AG04449 (cell line): ENCODE results near the gene TTYH2.

Experiments used
- CTCF ChIA-PET: fragments of 350-600 bp; formaldehyde crosslinking; extraction: SDS; loops from one replicate; lab custom pipeline; 2021; ENCODE audit warnings: antibody characterized with exemption; lab: Yijun Ruan, JAX
- POLR2A ChIA-PET: fragments of 400-600, 350-600 bp; formaldehyde crosslinking; extraction: SDS; loops from one replicate; lab custom pipeline; 2020; ENCODE audit warnings: antibody characterized with exemption, inconsistent platforms; lab: Yijun Ruan, JAX
- DNase-seq: peaks from one replicate; pipeline ENCODE4 v3.0.0-alpha.2; 2010; ENCODE audit warnings: low read depth, low spot score
- H3K4me3 ChIP-seq: 2 replicates; pipeline ENCODE4 v1.5.1; 2011; ENCODE audit warnings: low read depth, mild to moderate bottlenecking, control low read depth, low read length
- TF ChIP-seq, protein P1 (sequence below): IDR thresholded peaks from one replicate; pipeline ENCODE4 v1.5.1; 2011; ENCODE audit warnings: mild to moderate bottlenecking, moderate library complexity, low read length, control low read depth, inconsistent platforms; ENCODE audit not compliant: insufficient read depth; ENCODE audit errors: missing control alignments

Gene TTYH2

GRCh38 chr17:74203439-74204240 is 9.7 kb upstream of the TTYH2 start, which contains the start of gene RPL38:
Gene RPL38 (plus strand): TSS chr17:74203678. CDS start chr17:74203956, 278 bp downstream.
- CTCF ChIA-PET, result interaction anchor here (0.7 to 8.7 kb wide), 14 partner anchors 10 to 774 kb away, joined by 3 to 138 read pairs (median 3); partner anchors contain the start of gene TTYH2
- POLR2A ChIA-PET, result interaction anchor here (0.6 to 2.6 kb wide), 5 partner anchors 8 to 972 kb away, joined by 3 to 16 read pairs (median 3); partner anchors contain the start of gene TTYH2
- TF ChIP-seq, protein P1, sequence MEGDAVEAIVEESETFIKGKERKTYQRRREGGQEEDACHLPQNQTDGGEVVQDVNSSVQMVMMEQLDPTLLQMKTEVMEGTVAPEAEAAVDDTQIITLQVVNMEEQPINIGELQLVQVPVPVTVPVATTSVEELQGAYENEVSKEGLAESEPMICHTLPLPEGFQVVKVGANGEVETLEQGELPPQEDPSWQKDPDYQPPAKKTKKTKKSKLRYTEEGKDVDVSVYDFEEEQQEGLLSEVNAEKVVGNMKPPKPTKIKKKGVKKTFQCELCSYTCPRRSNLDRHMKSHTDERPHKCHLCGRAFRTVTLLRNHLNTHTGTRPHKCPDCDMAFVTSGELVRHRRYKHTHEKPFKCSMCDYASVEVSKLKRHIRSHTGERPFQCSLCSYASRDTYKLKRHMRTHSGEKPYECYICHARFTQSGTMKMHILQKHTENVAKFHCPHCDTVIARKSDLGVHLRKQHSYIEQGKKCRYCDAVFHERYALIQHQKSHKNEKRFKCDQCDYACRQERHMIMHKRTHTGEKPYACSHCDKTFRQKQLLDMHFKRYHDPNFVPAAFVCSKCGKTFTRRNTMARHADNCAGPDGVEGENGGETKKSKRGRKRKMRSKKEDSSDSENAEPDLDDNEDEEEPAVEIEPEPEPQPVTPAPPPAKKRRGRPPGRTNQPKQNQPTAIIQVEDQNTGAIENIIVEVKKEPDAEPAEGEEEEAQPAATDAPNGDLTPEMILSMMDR, result peak; percentile 99
- H3K4me3 ChIP-seq, result peak within 1 kb of the TSS; percentile 97
- peak; percentile 85 for DNase-seq

GRCh38 chr17:74204474-74204873 is 8.9 kb upstream of the TTYH2 start:
- CTCF ChIA-PET, result interaction anchor here (0.7 to 8.7 kb wide), 5 partner anchors 9 to 249 kb away, joined by 3 to 138 read pairs (median 4); partner anchors contain the start of gene TTYH2
- DNase-seq, result no peak
- POLR2A ChIA-PET, result interaction anchor here (2.6 kb wide), 1 partner anchor 9 kb away, joined by 16 read pairs; the partner anchor contains the start of gene TTYH2
- peak overlapping the region; percentile 97 for H3K4me3 ChIP-seq
- TF ChIP-seq, protein P1, result no peak

DNA sequence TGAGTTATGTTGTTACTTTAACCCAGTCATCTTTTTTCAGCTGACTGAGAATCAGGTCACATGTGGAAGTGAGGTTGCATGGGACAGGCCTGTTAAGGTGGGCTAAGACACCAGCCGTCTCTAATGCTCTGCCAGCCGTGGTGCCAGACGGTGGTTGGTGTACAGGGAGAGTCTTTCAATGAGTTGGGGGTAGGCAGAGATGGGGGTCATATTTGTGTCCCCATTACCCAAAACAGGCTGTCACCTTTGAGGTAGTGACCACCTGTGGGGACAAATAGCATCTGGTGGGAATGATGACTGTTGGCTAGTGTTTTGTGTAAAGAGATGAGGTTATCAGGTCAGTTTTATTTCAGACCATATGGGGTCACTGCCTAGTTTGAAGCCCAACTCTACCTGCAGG is 8.1 kb upstream of the TTYH2 start:
- POLR2A ChIA-PET, result interaction anchor here (2.6 kb wide), 1 partner anchor 8 kb away, joined by 16 read pairs; the partner anchor contains the start of gene TTYH2
- TF ChIP-seq, protein P1, result no peak
- CTCF ChIA-PET, result interaction anchor here (1.1 to 8.7 kb wide), 4 partner anchors 9 to 252 kb away, joined by 4 to 138 read pairs (median 52); partner anchors contain the start of gene TTYH2
- H3K4me3 ChIP-seq, result peak overlapping the region; percentile 97; the same call in 1 of the 2 replicates
- no peak for DNase-seq

GRCh38 chr17:74206332-74206818 is 7.0 kb upstream of the TTYH2 start:
- CTCF ChIA-PET, result interaction anchor here (0.6 to 8.7 kb wide), 3 partner anchors 17 to 906 kb away, joined by 3 to 138 read pairs (median 3); no protein-coding TSS in a partner anchor

GRCh38 chr17:74210191-74211140 is 2.9 kb upstream of the TTYH2 start:
- H3K4me3 ChIP-seq, result no peak overlapping the region
- ChIA-PET POLR2A (interaction anchor here (1.1 kb wide), 1 partner anchor 7 kb away, joined by 3 read pairs; no protein-coding TSS in a partner anchor), CTCF (interaction anchor here (0.9 to 11.2 kb wide), 4 partner anchors 9 to 247 kb away, joined by 3 to 101 read pairs (median 6); partner anchors contain the start of gene RPL38)
- DNase-seq, result no peak
- TF ChIP-seq, protein P1, result peak; percentile 92

More at GRCh38 chr17:74206332-74206818, 7.0 kb upstream of the TTYH2 start:
- TF ChIP-seq, protein P1, result no peak
- POLR2A ChIA-PET, result no interaction called here
- DNase-seq, result no peak
- H3K4me3 ChIP-seq, result no peak overlapping the region
